ENCODE results near the gene RHCG. TPM values are rescaled to one million over a fixed set of nuclear protein-coding genes. Genes with fewer than 3 reads are reported as not detected.

RHCG gene
- total RNA-seq, 1 experiment from 2014 or later = 3.0 TPM

DNA sequence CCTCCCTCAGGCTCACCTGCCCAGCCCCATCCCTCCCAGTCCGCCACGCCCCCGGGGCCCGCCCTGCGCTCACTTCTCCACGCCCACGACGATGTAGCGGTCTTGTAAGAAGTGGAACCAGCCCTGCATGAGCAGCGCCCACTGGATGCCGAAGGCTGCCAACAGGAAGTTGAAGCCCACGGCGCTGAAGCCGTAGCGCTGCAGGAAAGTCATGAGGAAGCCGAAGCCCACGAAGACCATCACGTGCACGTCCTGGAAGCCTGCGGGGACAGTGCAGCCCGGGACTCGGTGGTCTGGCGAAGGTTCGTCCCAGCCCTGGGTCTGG is 9.7 kb downstream of the RHCG start:
- TF ChIP-seq POLR2AphosphoS5 (IDR thresholded peaks at IDR 0.05; ENCODE audit: low read depth, low read length) (no peak), TCF7L2 (IDR thresholded peaks at IDR 0.05; ENCODE audit: low read depth, low read length) (no peak), SIN3A (IDR thresholded peaks at IDR 0.05; ENCODE audit: borderline replicate concordance, insufficient read depth, low read depth, low read length) (no peak)
- TF ChIP-seq, protein P1, sequence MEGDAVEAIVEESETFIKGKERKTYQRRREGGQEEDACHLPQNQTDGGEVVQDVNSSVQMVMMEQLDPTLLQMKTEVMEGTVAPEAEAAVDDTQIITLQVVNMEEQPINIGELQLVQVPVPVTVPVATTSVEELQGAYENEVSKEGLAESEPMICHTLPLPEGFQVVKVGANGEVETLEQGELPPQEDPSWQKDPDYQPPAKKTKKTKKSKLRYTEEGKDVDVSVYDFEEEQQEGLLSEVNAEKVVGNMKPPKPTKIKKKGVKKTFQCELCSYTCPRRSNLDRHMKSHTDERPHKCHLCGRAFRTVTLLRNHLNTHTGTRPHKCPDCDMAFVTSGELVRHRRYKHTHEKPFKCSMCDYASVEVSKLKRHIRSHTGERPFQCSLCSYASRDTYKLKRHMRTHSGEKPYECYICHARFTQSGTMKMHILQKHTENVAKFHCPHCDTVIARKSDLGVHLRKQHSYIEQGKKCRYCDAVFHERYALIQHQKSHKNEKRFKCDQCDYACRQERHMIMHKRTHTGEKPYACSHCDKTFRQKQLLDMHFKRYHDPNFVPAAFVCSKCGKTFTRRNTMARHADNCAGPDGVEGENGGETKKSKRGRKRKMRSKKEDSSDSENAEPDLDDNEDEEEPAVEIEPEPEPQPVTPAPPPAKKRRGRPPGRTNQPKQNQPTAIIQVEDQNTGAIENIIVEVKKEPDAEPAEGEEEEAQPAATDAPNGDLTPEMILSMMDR (IDR thresholded peaks at IDR 0.05) = no peak
- TF ChIP-seq, protein P2, sequence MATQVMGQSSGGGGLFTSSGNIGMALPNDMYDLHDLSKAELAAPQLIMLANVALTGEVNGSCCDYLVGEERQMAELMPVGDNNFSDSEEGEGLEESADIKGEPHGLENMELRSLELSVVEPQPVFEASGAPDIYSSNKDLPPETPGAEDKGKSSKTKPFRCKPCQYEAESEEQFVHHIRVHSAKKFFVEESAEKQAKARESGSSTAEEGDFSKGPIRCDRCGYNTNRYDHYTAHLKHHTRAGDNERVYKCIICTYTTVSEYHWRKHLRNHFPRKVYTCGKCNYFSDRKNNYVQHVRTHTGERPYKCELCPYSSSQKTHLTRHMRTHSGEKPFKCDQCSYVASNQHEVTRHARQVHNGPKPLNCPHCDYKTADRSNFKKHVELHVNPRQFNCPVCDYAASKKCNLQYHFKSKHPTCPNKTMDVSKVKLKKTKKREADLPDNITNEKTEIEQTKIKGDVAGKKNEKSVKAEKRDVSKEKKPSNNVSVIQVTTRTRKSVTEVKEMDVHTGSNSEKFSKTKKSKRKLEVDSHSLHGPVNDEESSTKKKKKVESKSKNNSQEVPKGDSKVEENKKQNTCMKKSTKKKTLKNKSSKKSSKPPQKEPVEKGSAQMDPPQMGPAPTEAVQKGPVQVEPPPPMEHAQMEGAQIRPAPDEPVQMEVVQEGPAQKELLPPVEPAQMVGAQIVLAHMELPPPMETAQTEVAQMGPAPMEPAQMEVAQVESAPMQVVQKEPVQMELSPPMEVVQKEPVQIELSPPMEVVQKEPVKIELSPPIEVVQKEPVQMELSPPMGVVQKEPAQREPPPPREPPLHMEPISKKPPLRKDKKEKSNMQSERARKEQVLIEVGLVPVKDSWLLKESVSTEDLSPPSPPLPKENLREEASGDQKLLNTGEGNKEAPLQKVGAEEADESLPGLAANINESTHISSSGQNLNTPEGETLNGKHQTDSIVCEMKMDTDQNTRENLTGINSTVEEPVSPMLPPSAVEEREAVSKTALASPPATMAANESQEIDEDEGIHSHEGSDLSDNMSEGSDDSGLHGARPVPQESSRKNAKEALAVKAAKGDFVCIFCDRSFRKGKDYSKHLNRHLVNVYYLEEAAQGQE (IDR thresholded peaks at IDR 0.05; ENCODE audit: insufficient read depth in 1 of 2, low read depth in 2 of 2, low read length in 1 of 2) = no peak
- BruUV-seq (replicated peaks) = no TSS peak
- intact Hi-C loops (cut with micrococcal nuclease; ENCODE audit: unreplicated experiment) (no loop called here), in situ Hi-C loops (cut with HindIII; ENCODE audit: low pct_unique_long_range_greater_than_20kb, low sequenced_read_pairs) (no loop called here)
- no peaks in the 10 kb centered on the region for H3K36me3 ChIP-seq (ENCODE audit: control insufficient read depth, insufficient read depth, low read length)
- no peaks in the 10 kb centered on the region for H3K4me1 ChIP-seq (ENCODE audit: control insufficient read depth, insufficient read depth, low read length)
- no peak overlapping the region for H3K4me3 ChIP-seq (ENCODE audit: low read depth in 2 of 2, low read length in 2 of 2)
- no peak overlapping the region for H3K27ac ChIP-seq (ENCODE audit: low read length)
- H3K27me3 ChIP-seq (ENCODE audit: control insufficient read depth, insufficient read depth, low read length) = no peaks in the 10 kb centered on the region
- POLR2A ChIA-PET = no interaction called here
- no peak for DNase-seq (ENCODE audit: low read depth, low spot score)
- ATAC-seq = no peak
- no peaks in the 10 kb centered on the region for H3K9me3 ChIP-seq (ENCODE audit: control insufficient read depth, insufficient read depth, low read depth, low read length)
- CTCF ChIA-PET = no interaction called here

DNA sequence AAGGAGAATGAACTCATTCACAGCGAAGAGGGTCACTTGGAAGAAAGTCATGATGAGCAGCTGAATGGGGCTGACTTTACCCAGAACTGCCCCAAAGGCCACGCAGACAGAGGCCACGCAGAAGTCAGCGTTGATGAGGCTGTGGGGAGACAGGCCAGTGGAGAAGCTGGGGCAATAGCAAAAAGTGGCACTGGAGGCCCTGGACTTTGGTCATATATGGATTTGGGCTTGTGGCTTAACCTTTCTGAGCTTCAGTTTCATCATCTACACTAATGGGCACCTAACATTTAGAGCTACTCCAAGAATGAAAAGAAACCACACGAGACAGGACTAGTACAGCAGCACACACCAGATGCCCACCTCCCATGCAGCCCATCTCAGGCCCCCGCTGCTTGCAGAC is 13.3 kb downstream of the RHCG start:
- in situ Hi-C loops (cut with HindIII; ENCODE audit: low pct_unique_long_range_greater_than_20kb, low sequenced_read_pairs) = no loop called here
- ATAC-seq (no peak), DNase-seq (ENCODE audit: low read depth, low spot score) (no peak)
- intact Hi-C loops (cut with micrococcal nuclease; ENCODE audit: unreplicated experiment) = no loop called here
- no TSS peak for BruUV-seq (replicated peaks)
- POLR2A ChIA-PET = no interaction called here
- TF ChIP-seq, protein P2 (IDR thresholded peaks at IDR 0.05; ENCODE audit: insufficient read depth in 1 of 2, low read depth in 2 of 2, low read length in 1 of 2) = no peak
- TF ChIP-seq TCF7L2 (IDR thresholded peaks at IDR 0.05; ENCODE audit: low read depth, low read length) (no peak), POLR2AphosphoS5 (IDR thresholded peaks at IDR 0.05; ENCODE audit: low read depth, low read length) (no peak), SIN3A (IDR thresholded peaks at IDR 0.05; ENCODE audit: borderline replicate concordance, insufficient read depth, low read depth, low read length) (no peak)
- TF ChIP-seq, protein P1 (IDR thresholded peaks at IDR 0.05) = no peak
- Histone ChIP-seq H3K4me3 (ENCODE audit: low read depth in 2 of 2, low read length in 2 of 2) (no peak overlapping the region), H3K9me3 (ENCODE audit: control insufficient read depth, insufficient read depth, low read depth, low read length) (no peaks in the 10 kb centered on the region), H3K27ac (ENCODE audit: low read length) (no peak overlapping the region), H3K4me1 (ENCODE audit: control insufficient read depth, insufficient read depth, low read length) (no peaks in the 10 kb centered on the region), H3K36me3 (ENCODE audit: control insufficient read depth, insufficient read depth, low read length) (no peaks in the 10 kb centered on the region), H3K27me3 (ENCODE audit: control insufficient read depth, insufficient read depth, low read length) (no peaks in the 10 kb centered on the region; the same call in 1 of the 2 replicates)
- CTCF ChIA-PET = interaction anchor here (0.6 kb wide), 1 partner anchor 36 kb away, joined by 5 read pairs; no protein-coding TSS in a partner anchor
